K562 (cell line): Measurements from ENCODE around the gene BCR. TPM values are rescaled to one million over a fixed set of nuclear protein-coding genes. Genes with fewer than 3 reads are reported as not detected.

ENCODE experiments used
- BMI1 ChIP-seq: fragments of 150-350 bp; IDR thresholded peaks from 2 replicates; pipeline ENCODE4 v1.6.1; 2014; ENCODE audit warnings: low read length
- BRCA1 ChIP-seq, 2 experiments: fragments of 450-650 bp in 1 of 2; sonication (generic) in 1 of 2; formaldehyde crosslinking in 1 of 2; IDR thresholded peaks; 2 replicates each; pipeline versions ENCODE4 v1.5.0 to v1.6.1; 2017 to 2020; ENCODE audit warnings: mild to moderate bottlenecking in 1 of 2, missing genetic modification reagents in 1 of 2
- CTCF ChIP-seq, 3 experiments: IDR thresholded peaks in 2 of 3; conservative IDR thresholded peaks in 1 of 3; 2 replicates each; pipeline ENCODE4 v1.5.1; 2011 to 2012; ENCODE audit warnings: low read length in 3 of 3, mild to moderate bottlenecking in 3 of 3, control low read depth in 2 of 3, improper control_type of control experiment in 1 of 3, inconsistent platforms in 1 of 3, low read depth in 1 of 3, mixed read lengths in 1 of 3, moderate library complexity in 1 of 3; ENCODE audit not compliant: insufficient read depth in 2 of 3
- HCFC1 ChIP-seq: IDR thresholded peaks from 2 replicates; pipeline ENCODE4 v1.6.1; 2012; ENCODE audit warnings: low read depth, low read length, improper control_type of control experiment
- KLF13 ChIP-seq: fragments of 450-650 bp; IDR thresholded peaks from 2 replicates; pipeline ENCODE4 v1.6.1; 2016; ENCODE audit warnings: missing genetic modification characterization, low read depth, mild to moderate bottlenecking, missing compliant biosample characterization, moderate library complexity, borderline replicate concordance
- PHF21A ChIP-seq: fragments of 450-650 bp; IDR thresholded peaks from 2 replicates; pipeline ENCODE4 v1.6.1; 2017; ENCODE audit warnings: low read depth, borderline replicate concordance
- POLR2AphosphoS2 ChIP-seq: IDR thresholded peaks from 2 replicates; pipeline ENCODE4 v1.6.1; 2012; ENCODE audit warnings: low read length, improper control_type of control experiment
- RAD21 ChIP-seq, 2 experiments: fragments of 250-450 bp in 1 of 2; fragments of 450-650 bp in 1 of 2; sonication (Bioruptor Pico) in 1 of 2; formaldehyde crosslinking in 1 of 2; IDR thresholded peaks in 1 of 2; conservative IDR thresholded peaks in 1 of 2; 2 replicates each; pipeline versions ENCODE4 v1.4.0 to v1.8.0; 2020 to 2022; ENCODE audit warnings: mild to moderate bottlenecking in 2 of 2, moderate library complexity in 1 of 2
- RNF219 ChIP-seq: fragments of 250-450 bp; sonication (Bioruptor Pico); IDR thresholded peaks from 2 replicates; pipeline ENCODE4 v1.5.0; 2022; ENCODE audit warnings: mild to moderate bottlenecking
- STAG1 ChIP-seq: sonication (generic); formaldehyde crosslinking; IDR thresholded peaks from 2 replicates; pipeline ENCODE4 v1.5.0; 2020; ENCODE audit warnings: missing genetic modification reagents, borderline replicate concordance
- STAT6 ChIP-seq: sonication (generic); formaldehyde crosslinking; IDR thresholded peaks from 2 replicates; pipeline ENCODE4 v1.8.1; 2023; ENCODE audit warnings: mild to moderate bottlenecking, missing genetic modification reagents
- SUPT5H ChIP-seq: fragments of 450-650 bp; IDR thresholded peaks from 2 replicates; pipeline ENCODE4 v1.6.1; 2016
- TBL1XR1 ChIP-seq, 2 experiments: IDR thresholded peaks; 2 replicates each; pipeline ENCODE4 v1.6.1; 2012; ENCODE audit warnings: improper control_type of control experiment in 2 of 2, low read length in 2 of 2, mild to moderate bottlenecking in 1 of 2
- ZMIZ1 ChIP-seq, 2 experiments: fragments of 150-350 bp in 1 of 2; IDR thresholded peaks; 2 replicates each; pipeline ENCODE4 v1.6.1; 2012 to 2016; ENCODE audit warnings: low read depth in 2 of 2, low read length in 2 of 2, mild to moderate bottlenecking in 1 of 2, moderate library complexity in 1 of 2
- ZNF184 ChIP-seq: sonication (generic); formaldehyde crosslinking; IDR thresholded peaks from 2 replicates; pipeline ENCODE4 v1.5.0; 2020; ENCODE audit warnings: missing genetic modification reagents
- polyA plus RNA-seq, 8 experiments: library from polyadenylated mRNA; depleted of rRNA in 4 of 8; stranded (reverse) in 5 of 8; unstranded in 3 of 8; fragments of >200 nt; fragmentation: Nextera tagmentation in 2 of 8; fragmentation: Illumina TruSeq in 1 of 8; extraction: Ambion mirVana in 2 of 8; extraction: Trizol in 1 of 8; gene quantifications; 2 replicates each; pipeline versions ENCODE4 v1.2.1 to v1.2.3, GENCODE V29; 2011 to 2014; ENCODE audit warnings: inconsistent platforms in 1 of 8, missing spikeins in 1 of 8
- total RNA-seq, 7 experiments: library from RNA; depleted of rRNA in 6 of 7; stranded (reverse); fragments of >200 nt in 6 of 7; fragmentation: Illumina TruSeq in 2 of 7; extraction: Trizol in 2 of 7; gene quantifications; 2 replicates each; pipeline versions ENCODE4 v1.2.1 to v1.2.3, GENCODE V29; 2011 to 2021; ENCODE audit warnings: low replicate concordance in 1 of 7

Gene BCR
- total and polyA plus RNA-seq, 9 of the 15 experiments (the other 6 are each of a cell fraction or from before 2014, with no cell fraction given), result 0.41 to 150 (median 45.6) TPM

- TF ChIP-seq STAT6, result peak; percentile 98; the same call in 1 of the 2 replicates
- TF ChIP-seq PHF21A, result peak; percentile 87; the same call in 1 of the 2 replicates
- peak; percentile 70 for TF ChIP-seq HCFC1
- TF ChIP-seq RAD21 (CRISPR knock-in tag; conservative IDR thresholded peaks at IDR 0.05 in 1 of 2, IDR thresholded peaks at IDR 0.05 in 1 of 2), result peak in 1 of 2 experiments; percentile 100; a peak in 2 of 4 replicates
- peak; percentile 68 to 90; a peak in 3 of 4 replicates for TF ChIP-seq ZMIZ1 (IDR thresholded peaks at IDR 0.05; ENCODE audit: low read depth in 2 of 2, low read length in 2 of 2)
- peak; percentile 80 to 88; a peak in 3 of 4 replicates for TF ChIP-seq TBL1XR1 (IDR thresholded peaks at IDR 0.05; ENCODE audit: low read length in 2 of 2)
- no peak for TF ChIP-seq BRCA1 (IDR thresholded peaks at IDR 0.05)
- no peak for TF ChIP-seq BRCA1 (CRISPR knock-in tag; IDR thresholded peaks at IDR 0.05)
- TF ChIP-seq BMI1, result peak; percentile 72
- peak in 2 of 3 experiments; percentile 99 to 100; a peak in 4 of 6 replicates for TF ChIP-seq CTCF (IDR thresholded peaks at IDR 0.05 in 2 of 3, conservative IDR thresholded peaks at IDR 0.05 in 1 of 3; ENCODE audit: insufficient read depth in 2 of 3, low read depth in 1 of 3, low read length in 3 of 3)
- TF ChIP-seq RNF219 (CRISPR knock-in tag), result no peak
- peak; percentile 88; the same call in 1 of the 2 replicates for TF ChIP-seq POLR2AphosphoS2
- no peak for TF ChIP-seq STAG1 (CRISPR knock-in tag)
- peak; percentile 100 for TF ChIP-seq KLF13 (tag)
- TF ChIP-seq SUPT5H, result no peak
- no peak for TF ChIP-seq ZNF184 (CRISPR knock-in tag)
Observed at GRCh38 chr22:23281406-23282088, 101.2 kb downstream of the BCR start (continued).
